HG02623 (cell line): ENCODE results near the gene SH3BP4.

Source experiments
- ATAC-seq: cut with Tn5 transposase; IDR thresholded peaks from one replicate; pipeline ENCODE4 v1.9.1; 2021; ENCODE audit warnings: moderate library complexity; ENCODE audit not compliant: unreplicated experiment

SH3BP4 gene

DNA sequence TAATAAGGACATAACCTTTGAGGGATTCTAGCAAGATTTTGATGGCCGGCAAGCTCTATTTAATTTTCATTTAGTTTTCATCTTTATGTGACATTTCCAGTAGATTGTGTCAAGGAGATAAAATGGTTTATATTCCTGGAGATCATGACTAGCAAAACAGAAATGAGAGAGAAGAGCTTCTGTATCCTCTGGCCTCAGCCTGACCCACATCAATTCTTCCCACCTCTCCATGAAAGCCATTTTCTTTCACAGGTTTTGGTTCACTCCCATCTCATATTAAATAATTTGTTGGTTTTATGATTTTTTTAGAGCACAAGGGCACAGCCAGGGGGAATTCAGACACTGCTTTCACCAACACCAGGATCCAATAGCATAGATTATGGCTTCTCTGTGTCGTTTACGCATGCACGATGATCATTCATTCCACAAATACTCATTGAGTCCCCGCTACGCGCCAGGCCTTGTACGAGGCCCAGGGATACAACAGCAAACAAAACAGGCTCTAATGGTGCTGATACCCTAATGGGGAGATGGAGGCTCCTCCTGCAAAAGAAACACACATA, 85.9 kb downstream of the SH3BP4 start:
- no peak for ATAC-seq

GRCh38 chr2:235041221-235041917, 89.6 kb downstream of the SH3BP4 start:
- ATAC-seq: no peak

GRCh38 chr2:235041918-235042575, 90.2 kb downstream of the SH3BP4 start:
- ATAC-seq: no peak

DNA sequence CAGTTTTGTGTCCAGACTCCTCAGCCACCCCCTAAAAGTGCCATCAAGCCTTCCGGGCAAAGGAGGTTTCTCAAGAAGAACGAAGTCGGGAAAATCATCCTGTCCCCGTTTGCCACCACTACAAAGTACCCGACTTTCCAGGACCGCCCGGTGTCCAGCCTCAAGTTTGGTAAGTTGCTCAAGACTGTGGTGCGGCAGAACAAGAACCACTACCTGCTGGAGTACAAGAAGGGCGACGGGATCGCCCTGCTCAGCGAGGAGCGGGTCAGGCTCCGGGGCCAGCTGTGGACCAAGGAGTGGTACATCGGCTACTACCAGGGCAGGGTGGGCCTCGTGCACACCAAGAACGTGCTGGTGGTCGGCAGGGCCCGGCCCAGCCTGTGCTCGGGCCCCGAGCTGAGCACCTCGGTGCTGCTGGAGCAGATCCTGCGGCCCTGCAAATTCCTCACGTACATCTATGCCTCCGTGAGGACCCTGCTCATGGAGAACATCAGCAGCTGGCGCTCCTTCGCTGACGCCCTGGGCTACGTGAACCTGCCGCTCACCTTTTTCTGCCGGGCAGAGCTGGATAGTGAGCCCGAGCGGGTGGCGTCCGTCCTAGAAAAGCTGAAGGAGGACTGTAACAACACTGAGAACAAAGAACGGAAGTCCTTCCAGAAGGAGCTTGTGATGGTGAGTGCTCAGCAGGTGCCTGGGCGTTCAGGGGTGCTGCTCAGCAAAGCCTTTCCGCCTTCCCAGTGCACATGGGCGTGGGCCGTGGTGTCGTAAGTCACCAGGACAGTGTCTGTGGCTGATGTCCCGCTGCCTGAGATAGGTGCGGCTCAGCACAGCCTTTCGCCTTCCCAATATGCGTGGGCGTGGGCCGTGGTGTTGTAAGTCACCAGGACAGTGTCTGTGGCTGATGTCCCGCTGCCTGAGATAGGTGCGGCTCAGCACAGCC, 91.0 kb downstream of the SH3BP4 start:
- no peak for ATAC-seq

DNA sequence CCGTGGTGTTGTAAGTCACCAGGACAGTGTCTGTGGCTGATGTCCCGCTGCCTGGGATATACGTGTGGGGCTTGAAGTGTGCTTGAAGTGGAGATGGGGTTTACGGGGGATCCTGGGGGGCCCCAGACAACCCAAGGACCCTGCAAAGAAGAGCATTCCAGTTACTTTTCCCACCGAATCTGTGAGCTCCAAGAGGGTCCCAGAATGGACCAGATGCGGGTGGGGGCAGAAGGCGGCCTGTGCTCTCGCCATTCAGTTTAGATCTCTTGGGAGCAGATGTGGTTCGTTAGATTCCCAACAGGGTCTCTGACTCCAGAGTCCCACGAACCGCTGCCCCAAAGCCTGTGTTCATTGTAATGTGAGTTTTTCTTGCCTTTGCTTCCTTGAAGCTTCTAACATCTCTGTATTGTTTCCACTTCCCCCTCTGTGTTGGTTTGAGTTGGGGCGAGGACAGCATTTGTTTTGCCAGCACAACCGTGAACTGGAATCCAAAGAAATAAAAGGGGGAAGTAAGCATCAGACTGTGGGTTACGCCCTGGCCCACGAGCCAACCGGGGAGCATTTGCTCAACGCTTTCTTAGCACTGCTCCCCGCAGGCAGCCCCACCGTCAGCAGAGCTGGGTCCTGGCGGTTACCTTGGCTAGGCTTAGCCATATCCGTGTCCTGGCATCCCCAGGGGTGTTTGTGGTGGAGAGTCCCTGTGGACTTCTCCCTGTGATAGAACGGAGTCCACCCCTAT, 92.1 kb downstream of the SH3BP4 start:
- no peak for ATAC-seq

DNA sequence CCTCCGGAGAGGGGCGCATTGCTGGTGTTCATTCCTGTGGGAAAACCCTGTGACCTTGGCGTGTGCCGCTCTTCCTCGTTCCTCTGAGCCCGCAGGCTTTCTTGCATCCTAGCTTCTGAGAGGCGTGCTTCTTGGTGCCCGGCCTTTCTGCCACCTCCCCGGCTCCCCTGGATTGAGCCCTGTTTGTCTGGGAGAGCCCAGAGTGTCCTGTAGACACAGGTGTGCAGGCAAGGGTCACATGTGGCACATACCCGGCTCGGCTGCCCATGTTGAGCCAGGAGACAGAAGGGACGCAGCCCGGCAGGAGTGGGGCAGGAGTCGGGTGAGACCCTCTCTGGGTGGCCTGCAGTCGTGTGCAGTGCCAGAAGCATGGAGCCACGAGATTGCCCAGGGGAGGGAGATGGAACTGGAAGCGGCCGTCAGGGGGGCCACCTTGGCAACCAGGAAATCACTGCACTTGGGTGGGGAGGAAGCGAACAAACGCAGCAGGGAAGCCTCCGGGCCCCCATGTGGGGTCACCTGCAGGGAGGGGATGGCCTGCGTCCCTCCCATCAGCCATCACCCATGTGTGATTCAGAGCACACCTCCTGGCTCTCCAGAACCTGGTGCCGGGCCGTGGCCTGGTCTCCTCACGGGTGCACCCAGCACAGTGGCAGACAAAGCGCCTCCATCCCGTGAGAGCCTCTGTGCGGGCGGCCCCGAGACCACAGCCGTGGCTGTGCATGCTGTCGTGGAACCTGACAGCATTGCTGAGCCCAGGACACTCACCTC, 92.9 kb downstream of the SH3BP4 start:
- ATAC-seq: no peak

DNA sequence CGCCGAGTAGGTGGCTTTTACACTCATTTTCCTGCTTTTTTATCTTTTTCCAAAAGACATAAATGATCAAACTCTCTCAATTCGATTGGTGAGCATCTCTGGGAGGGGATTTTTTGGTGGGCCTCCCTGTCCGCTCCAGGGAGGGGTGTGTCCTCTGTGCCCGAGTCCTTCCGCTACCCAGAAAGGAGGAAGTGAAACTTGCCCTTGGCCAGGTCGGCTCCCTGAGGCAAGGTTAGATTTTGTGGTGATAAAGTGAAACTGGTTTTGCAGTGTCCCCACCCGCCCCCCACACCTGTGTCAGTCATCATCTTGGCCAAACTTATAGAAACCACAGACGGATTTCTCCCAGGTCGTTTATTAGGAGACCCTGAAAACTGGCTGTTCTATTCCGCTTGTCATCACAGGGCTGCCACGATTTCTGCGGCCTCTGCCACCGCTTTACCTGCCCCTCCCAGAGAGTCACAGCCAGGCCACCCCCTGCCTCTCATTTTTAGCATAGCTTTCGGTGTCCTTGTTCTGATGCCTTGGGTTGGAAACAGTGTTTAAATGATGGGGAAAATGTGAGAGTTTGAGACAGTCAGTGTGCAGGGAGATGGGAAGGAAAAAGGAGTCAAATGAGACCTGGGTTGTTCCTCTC, 93.6 kb downstream of the SH3BP4 start:
- no peak for ATAC-seq

DNA sequence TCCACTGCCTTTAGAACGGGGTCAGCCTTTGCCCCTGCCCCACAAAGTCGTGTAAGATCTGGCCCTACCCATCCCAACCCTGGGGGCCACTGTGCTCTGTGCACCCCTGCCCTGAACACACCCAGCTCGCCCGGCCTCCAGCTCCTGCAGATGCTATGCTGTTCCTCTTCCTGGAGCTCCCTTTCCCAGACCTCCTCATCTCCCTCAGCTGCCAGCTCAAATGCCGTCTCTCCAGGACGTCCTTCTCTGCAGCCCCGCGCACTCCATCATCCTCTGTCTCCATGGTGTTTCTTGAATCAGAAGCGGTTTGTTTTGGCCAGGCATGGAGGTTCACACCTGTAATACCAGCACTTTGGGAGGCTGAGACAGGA, 94.1 kb downstream of the SH3BP4 start:
- no peak for ATAC-seq

GRCh38 chr2:235046589-235046988, 94.8 kb downstream of the SH3BP4 start:
- no peak for ATAC-seq

DNA sequence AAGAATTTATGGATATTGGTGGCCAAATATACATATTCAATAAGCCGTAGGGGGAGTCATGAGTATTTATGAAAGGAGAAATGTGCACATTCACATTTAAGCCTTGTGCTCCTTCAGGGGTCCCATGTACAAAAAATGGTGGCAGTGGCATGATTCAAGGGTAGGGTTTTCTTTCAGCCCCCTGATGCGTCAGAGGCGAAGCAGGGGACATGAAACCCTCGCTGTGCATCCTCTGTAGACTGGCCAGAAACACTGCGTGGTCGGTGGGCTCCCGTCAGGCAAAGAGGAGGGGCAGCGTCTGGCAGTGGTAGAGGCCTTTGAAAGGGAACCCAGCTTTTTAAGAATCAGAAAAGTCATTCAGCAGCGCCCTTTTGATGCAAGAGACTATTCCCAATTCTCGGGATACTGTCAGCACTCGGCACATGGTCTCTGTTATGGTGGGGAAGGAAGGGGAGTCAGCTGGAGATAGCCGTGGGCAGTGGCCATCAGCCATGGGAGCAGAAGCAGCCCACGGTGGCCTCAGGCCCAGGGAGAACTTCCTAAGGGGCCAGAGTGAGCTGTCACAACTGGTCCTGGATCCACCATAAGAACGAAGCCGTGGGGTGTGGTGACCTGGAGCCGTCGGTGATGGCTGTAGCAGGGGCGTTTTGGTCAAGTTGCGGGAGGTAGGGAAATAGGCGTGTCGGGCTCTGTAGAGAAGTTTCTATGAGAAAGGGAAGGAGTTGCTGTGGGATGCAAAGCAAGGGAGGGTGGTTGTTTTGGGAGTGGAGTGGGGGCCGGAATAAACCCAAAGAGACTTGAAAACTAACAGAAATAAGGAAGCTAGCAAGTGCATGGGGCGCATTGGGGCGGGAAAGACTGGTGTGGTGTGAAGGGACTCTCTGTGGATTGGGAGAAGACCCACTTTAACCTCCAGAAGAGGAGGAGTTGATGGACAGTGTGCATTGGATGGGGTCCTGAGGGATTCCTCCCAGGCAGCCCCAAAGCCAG, 95.6 kb downstream of the SH3BP4 start:
- ATAC-seq: no peak

- no peak for ATAC-seq
These were observed 96.7 kb downstream of the SH3BP4 start for GRCh38 chr2:235048549-235048948.

DNA sequence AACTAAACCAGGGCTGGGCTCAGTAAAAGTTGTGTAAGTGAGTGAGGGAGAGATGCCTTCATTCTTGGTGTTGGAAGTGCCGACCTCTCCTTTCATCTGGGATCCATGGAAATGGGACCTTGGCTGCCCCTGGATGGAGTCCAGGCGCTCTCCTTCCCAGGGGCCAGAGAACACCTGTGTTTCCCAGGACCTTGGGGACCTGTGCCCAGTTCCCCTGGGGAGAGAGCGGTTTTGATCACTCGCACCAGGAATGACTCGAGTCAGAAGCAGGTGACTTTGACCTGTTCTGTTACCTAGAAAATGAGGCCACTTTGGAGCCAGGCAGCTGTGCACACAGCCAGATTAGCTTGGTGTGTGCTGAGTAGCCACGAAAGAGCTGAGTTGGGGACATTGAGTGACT, 97.3 kb downstream of the SH3BP4 start:
- no peak for ATAC-seq

- no peak for ATAC-seq
These were observed 97.9 kb downstream of the SH3BP4 start for GRCh38 chr2:235049719-235050118.

- ATAC-seq: no peak
These were observed 99.1 kb downstream of the SH3BP4 start for GRCh38 chr2:235050980-235051351.

DNA sequence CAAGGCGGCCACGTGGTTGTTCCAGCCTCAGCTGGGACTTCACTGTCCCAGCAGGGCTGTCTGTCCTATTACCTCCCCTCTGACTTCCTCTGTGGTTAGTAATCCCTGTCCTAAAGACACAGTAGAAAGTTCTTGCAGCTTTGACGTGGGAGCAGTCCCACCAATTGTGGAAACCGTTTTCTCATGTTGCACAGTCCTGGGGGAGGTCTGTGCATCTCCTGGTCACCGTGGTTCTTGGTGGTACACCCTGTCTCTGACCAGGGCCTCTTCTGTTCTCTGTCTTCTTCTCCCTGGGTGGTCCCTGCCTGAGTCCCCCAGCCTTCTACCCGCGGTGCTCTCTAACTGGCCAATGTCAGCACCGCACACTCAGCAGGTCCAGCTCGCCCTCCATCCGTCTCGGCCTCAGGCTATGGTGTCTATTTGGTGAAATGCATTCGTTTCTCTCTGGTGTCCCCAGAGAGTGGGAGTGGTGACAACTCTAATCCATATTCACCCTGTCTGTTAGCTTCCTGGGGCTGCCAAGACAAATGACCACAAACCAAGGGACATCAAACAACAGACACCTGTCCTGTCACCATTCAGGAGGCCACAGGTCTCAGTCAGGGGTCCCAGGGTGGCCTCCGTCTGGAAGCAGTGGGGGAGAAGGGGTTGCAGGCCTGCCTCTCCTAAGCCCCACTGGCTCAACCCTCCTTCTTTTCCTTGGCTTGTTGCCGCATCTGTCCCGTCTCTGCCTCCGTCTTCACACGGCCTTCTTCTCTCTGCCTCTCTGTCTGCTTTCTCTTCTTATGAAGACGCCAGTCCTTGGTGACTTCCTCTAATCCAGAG, 99.8 kb downstream of the SH3BP4 start:
- ATAC-seq: no peak

DNA sequence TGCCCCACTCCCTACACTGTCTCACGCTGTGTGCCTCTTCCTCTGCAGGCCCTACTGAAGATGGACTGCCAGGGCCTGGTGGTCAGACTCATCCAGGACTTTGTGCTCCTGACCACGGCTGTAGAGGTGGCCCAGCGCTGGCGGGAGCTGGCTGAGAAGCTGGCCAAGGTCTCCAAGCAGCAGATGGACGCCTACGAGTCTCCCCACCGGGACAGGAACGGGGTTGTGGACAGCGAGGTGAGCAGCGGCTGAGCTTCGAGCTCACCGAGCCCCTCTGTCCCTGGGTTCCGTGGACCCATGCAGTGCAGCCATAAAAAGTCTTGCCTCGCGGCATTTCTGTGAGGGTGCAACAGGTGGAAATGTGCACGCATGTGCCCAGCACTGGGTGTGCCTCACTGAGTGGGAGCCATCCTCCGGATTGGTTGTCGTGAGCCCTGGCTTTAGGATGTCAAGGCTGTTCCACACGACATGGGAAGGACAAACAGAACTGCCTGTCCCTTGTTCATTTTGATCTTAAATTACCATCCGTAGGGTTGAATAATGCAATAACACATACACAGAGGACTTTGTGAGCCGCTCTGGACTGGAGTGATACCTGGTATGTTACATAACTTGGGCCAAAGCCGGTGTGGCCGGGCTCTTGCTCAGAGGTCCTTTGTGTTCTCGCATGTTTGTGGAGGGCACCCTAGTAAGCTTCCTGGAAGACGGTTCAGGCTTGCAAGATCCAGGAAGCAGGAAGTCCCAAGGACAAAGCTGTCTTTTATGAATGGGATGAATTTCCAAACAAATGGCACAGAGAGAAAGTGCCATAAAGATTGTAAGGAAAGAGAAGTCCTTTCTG, 100.9 kb downstream of the SH3BP4 start:
- no peak for ATAC-seq

DNA sequence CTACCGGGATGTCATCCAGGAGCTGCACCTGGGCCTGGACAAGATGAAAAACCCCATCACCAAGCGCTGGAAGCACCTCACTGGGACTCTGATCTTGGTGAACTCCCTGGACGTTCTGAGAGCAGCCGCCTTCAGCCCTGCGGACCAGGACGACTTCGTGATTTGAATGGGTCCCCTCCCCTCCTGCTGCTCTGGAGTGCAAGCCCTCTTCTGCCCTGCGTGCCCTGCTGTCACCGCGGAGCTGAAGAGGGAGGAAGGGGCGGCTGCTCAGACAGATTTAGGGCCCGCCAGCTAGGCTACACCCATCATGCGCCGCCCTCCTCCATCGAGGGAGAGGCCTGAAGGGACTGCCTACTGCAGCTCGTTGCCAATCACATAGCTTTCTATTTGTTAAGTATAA, 101.8 kb downstream of the SH3BP4 start:
- no peak for ATAC-seq
